Stimulated activated CD4-positive, alpha-beta T cell treated with anti-CD3 and anti-CD28 coated beads, Interleukin-12 subunit alpha, Interleukin-12 subunit beta, amount 100 ng/mL, for 48 hours (primary cell): ENCODE measurements around the gene ATP6V0A4.
"Not testable (repeated sequence)": the region's sequence is repeated elsewhere in the genome, so short reads cannot be mapped to it uniquely, and the experiment has no call there.

Experiments
- DNase-seq, 3 donors: peaks; one replicate each; pipeline ENCODE4 v3.0.0-alpha.2; 2020; ENCODE audit warnings: low read depth in 2 of 3, low spot score in 1 of 3

ATP6V0A4 gene

GRCh38 chr7:138705167-138705566, 92.8 kb downstream of the ATP6V0A4 start:
- DNase-seq, result no peak

- no peak for DNase-seq
Measured at GRCh38 chr7:138701537-138701923, 96.5 kb downstream of the ATP6V0A4 start.

GRCh38 chr7:138700857-138701536, 97.0 kb downstream of the ATP6V0A4 start, which contains the start of gene SVOPL:
Gene SVOPL (minus strand): TSS chr7:138701362. CDS start chr7:138679045, 22,317 bp downstream.
- no peak for DNase-seq

GRCh38 chr7:138699661-138700060, 98.3 kb downstream of the ATP6V0A4 start:
- DNase-seq, result no peak

GRCh38 chr7:138698281-138698680, 99.7 kb downstream of the ATP6V0A4 start:
- DNase-seq, result no peak

GRCh38 chr7:138697535-138698182, 100.3 kb downstream of the ATP6V0A4 start:
- DNase-seq, result no peak

GRCh38 chr7:138695776-138696175, 102.2 kb downstream of the ATP6V0A4 start:
- DNase-seq, result not testable (repeated sequence)

GRCh38 chr7:138695106-138695505, 102.9 kb downstream of the ATP6V0A4 start:
- DNase-seq, result no peak

- DNase-seq, result no peak
Measured at GRCh38 chr7:138691178-138691577, 106.8 kb downstream of the ATP6V0A4 start.

- DNase-seq, result no peak
Measured at GRCh38 chr7:138690495-138690894, 107.5 kb downstream of the ATP6V0A4 start.

- not testable (repeated sequence) for DNase-seq
Measured at GRCh38 chr7:138688037-138688436, 110.0 kb downstream of the ATP6V0A4 start.

GRCh38 chr7:138684340-138684739, 113.7 kb downstream of the ATP6V0A4 start:
- no peak for DNase-seq

GRCh38 chr7:138679793-138680192, 118.2 kb downstream of the ATP6V0A4 start:
- no peak for DNase-seq

- DNase-seq, result no peak
Measured at GRCh38 chr7:138670594-138670993, 127.4 kb downstream of the ATP6V0A4 start.

- DNase-seq, result no peak
Measured at GRCh38 chr7:138669364-138669763, 128.6 kb downstream of the ATP6V0A4 start.

- no peak for DNase-seq
Measured at GRCh38 chr7:138668946-138669345, 129.1 kb downstream of the ATP6V0A4 start.

GRCh38 chr7:138668229-138668596, 129.8 kb downstream of the ATP6V0A4 start:
- DNase-seq, result no peak

GRCh38 chr7:138667535-138668228, 130.3 kb downstream of the ATP6V0A4 start:
- peak in 1 of 3 donors; percentile 13 for DNase-seq

- DNase-seq, result no peak
Measured at GRCh38 chr7:138666385-138666784, 131.6 kb downstream of the ATP6V0A4 start.

- DNase-seq, result no peak
Measured at GRCh38 chr7:138665669-138666140, 132.3 kb downstream of the ATP6V0A4 start.

GRCh38 chr7:138665249-138665648, 132.7 kb downstream of the ATP6V0A4 start:
- DNase-seq, result no peak
